GM12874 (cell line): Measurements from ENCODE around the gene CFDP1.

Source experiments
- TF ChIP-seq, protein P1 (sequence below): IDR thresholded peaks from 2 replicates; pipeline ENCODE4 v1.5.1; 2011; ENCODE audit warnings: low read depth, mild to moderate bottlenecking, control low read depth, low read length, moderate library complexity; ENCODE audit not compliant: insufficient read depth

CFDP1 gene

DNA sequence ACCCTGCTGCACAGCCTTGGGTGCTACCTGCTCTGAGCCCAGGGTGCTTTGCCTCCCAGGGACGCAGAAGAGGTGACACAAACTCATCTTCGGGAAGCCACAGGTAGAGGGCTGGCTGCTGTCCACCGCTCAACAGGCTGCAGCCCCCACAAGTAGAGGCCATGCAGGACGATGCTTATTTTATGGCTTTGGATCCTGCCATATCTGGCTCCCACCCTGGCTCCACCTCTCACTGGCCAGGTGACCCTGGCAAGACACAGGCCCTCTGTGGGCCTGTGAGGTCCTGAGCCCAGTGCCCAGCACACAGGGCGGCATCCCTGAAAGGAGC, 170.5 kb downstream of the CFDP1 start:
- TF ChIP-seq, protein P1, sequence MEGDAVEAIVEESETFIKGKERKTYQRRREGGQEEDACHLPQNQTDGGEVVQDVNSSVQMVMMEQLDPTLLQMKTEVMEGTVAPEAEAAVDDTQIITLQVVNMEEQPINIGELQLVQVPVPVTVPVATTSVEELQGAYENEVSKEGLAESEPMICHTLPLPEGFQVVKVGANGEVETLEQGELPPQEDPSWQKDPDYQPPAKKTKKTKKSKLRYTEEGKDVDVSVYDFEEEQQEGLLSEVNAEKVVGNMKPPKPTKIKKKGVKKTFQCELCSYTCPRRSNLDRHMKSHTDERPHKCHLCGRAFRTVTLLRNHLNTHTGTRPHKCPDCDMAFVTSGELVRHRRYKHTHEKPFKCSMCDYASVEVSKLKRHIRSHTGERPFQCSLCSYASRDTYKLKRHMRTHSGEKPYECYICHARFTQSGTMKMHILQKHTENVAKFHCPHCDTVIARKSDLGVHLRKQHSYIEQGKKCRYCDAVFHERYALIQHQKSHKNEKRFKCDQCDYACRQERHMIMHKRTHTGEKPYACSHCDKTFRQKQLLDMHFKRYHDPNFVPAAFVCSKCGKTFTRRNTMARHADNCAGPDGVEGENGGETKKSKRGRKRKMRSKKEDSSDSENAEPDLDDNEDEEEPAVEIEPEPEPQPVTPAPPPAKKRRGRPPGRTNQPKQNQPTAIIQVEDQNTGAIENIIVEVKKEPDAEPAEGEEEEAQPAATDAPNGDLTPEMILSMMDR: no peak

DNA sequence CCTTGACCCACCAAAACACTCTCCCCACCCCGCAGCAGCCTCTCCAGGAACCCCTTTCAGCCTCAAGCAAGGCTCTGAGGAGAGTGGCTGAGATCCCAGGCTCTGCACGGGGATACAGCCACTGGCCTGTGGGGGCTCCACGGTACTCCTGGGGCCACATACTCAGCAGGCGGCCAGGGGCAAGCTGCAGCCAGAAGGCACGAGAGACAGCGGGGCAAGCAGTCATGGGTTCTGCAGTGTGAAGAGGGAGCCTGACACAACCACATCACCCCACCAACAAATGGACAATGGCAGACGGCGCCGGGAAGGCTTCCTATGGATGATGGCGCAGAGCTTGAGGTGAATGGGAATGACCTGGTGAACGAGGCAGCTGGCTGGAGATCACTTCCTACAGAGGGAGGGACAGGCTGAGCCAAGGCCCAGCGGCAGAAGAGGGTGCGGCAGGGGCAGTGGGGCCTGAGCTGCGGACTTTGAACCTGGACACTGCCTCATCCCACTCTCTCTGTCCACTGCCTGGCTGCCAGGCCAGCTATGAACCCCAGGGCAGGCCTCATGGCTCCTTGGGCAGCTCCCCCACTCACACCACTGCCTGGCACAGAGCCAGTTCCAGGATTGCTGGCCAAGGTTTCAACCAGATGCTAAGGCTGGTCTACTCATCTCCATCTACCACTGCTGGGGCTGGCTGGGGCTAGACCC, 171.1 kb downstream of the CFDP1 start:
- TF ChIP-seq, protein P1: no peak

DNA sequence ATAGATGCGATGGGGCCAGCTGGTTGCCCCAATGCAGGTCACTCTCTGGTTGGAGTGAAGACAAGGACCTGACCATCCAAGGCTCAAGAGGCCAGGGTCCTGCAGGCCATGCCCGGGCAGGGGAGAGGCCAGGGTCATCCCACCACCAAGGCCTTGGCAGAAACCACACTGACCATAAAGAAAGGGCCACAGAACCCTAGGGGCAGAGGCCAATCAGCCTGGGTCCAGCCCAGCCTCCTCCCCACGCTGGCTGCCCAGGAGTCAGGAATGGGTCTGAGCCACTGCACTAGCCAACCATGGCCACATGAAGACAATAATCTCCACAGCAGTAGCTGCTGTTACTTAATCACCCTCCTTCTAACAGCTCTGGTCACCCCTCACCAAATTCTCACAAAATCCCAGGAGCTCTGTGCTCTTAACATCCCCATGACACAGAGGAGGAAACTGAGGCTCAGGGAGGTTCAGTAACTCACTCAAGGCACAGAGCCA, 171.7 kb downstream of the CFDP1 start:
- TF ChIP-seq, protein P1: no peak

- TF ChIP-seq, protein P1: no peak
These were observed 172.3 kb downstream of the CFDP1 start for GRCh38 chr16:75260851-75261589.

GRCh38 chr16:75258807-75259141, 174.5 kb downstream of the CFDP1 start:
- TF ChIP-seq, protein P1: no peak

- TF ChIP-seq, protein P1: no peak
These were observed 175.2 kb downstream of the CFDP1 start for GRCh38 chr16:75257886-75258806.

GRCh38 chr16:75256696-75257343, 176.5 kb downstream of the CFDP1 start:
- TF ChIP-seq, protein P1: no peak
